Fibroblast of lung (primary cell): ENCODE data around the gene LITAFD. TPM values are rescaled to one million over a fixed set of nuclear protein-coding genes. Genes with fewer than 3 reads are reported as not detected.

Source experiments
- DNase-seq, 2 donors: peaks; one replicate each; pipeline versions ENCODE4 v3.0.0 to v3.0.0-alpha.2; 2010; ENCODE audit warnings: low read depth in 2 of 2
- H2AFZ ChIP-seq: 2 replicates; pipeline ENCODE4 v1.5.1; 2012; ENCODE audit warnings: low read length, control low read depth, inconsistent platforms
- H3K27ac ChIP-seq: 2 replicates; pipeline ENCODE4 v1.5.1; 2011; ENCODE audit warnings: low read length, control low read depth; ENCODE audit not compliant: insufficient read depth
- H3K27me3 ChIP-seq: 2 replicates; pipeline ENCODE4 v1.5.1; 2011; ENCODE audit warnings: mild to moderate bottlenecking, low read length; ENCODE audit not compliant: control insufficient read depth, insufficient read depth
- H3K36me3 ChIP-seq: 2 replicates; pipeline ENCODE4 v1.5.1; 2011; ENCODE audit warnings: low read length; ENCODE audit not compliant: control insufficient read depth, insufficient read depth
- H3K4me1 ChIP-seq: 2 replicates; pipeline ENCODE4 v1.5.1; 2011; ENCODE audit warnings: low read length; ENCODE audit not compliant: control insufficient read depth, insufficient read depth; ENCODE audit errors: extremely low read depth
- H3K4me2 ChIP-seq: 2 replicates; pipeline ENCODE4 v1.5.1; 2011; ENCODE audit warnings: low read length, control low read depth; ENCODE audit not compliant: insufficient read depth; ENCODE audit errors: extremely low read depth
- H3K4me3 ChIP-seq, 4 experiments: fragments of 200-600 bp in 1 of 4; sonication (generic) in 1 of 4; replicated peaks in 1 of 4; 2 replicates each; pipeline ENCODE4 v1.5.1; 2011 to 2016; ENCODE audit warnings: low read length in 4 of 4, low read depth in 3 of 4, mild to moderate bottlenecking in 3 of 4, control low read depth in 2 of 4, inconsistent platforms in 1 of 4, mixed read lengths in 1 of 4; ENCODE audit not compliant: insufficient read depth in 1 of 4; ENCODE audit errors: control extremely low read depth in 1 of 4
- H3K79me2 ChIP-seq: 2 replicates; pipeline ENCODE4 v1.5.1; 2012; ENCODE audit warnings: mild to moderate bottlenecking, low read length, inconsistent platforms; ENCODE audit not compliant: control insufficient read depth, insufficient read depth
- H3K9ac ChIP-seq: 2 replicates; pipeline ENCODE4 v1.5.1; 2011; ENCODE audit warnings: mild to moderate bottlenecking, low read length, control low read depth; ENCODE audit not compliant: insufficient read depth
- H3K9me3 ChIP-seq: 2 replicates; pipeline ENCODE4 v1.5.1; 2012; ENCODE audit warnings: low read depth, low read length; ENCODE audit not compliant: control insufficient read depth, insufficient read depth
- H4K20me1 ChIP-seq: 2 replicates; pipeline ENCODE4 v1.5.1; 2011; ENCODE audit warnings: low read length; ENCODE audit not compliant: control insufficient read depth, insufficient read depth; ENCODE audit errors: extremely low read depth
- EZH2 ChIP-seq: IDR thresholded peaks from 2 replicates; pipeline ENCODE4 v1.5.1; 2012; ENCODE audit warnings: low read length, control low read depth, mild to moderate bottlenecking; ENCODE audit errors: missing control alignments
- polyA plus RNA-seq, 2 donors: library from polyadenylated mRNA; depleted of rRNA in 1 of 2; stranded (reverse) in 1 of 2; unstranded in 1 of 2; fragments of >200 nt; gene quantifications; 2 replicates each; pipeline ENCODE4 v1.2.1, GENCODE V29; 2011 to 2012; ENCODE audit warnings: missing spikeins in 1 of 2
- total RNA-seq: library from RNA; depleted of rRNA; stranded (reverse); fragments of >200 nt; gene quantifications from 2 replicates; pipeline ENCODE4 v1.2.1, GENCODE V29; 2014
- TF ChIP-seq, protein P1 (sequence below), 2 donors: IDR thresholded peaks in 1 of 2; conservative IDR thresholded peaks in 1 of 2; 1 replicate in 1 of 2; 2 replicates in 1 of 2; pipeline ENCODE4 v1.5.1; 2011 to 2012; ENCODE audit warnings: low read length in 2 of 2, control low read depth in 1 of 2, inconsistent platforms in 1 of 2, low read depth in 1 of 2, mild to moderate bottlenecking in 1 of 2

The LITAFD gene
- total and polyA plus RNA-seq, 2 donors (not counting 1 experiment from before 2014, with no cell fraction given): not detected

DNA sequence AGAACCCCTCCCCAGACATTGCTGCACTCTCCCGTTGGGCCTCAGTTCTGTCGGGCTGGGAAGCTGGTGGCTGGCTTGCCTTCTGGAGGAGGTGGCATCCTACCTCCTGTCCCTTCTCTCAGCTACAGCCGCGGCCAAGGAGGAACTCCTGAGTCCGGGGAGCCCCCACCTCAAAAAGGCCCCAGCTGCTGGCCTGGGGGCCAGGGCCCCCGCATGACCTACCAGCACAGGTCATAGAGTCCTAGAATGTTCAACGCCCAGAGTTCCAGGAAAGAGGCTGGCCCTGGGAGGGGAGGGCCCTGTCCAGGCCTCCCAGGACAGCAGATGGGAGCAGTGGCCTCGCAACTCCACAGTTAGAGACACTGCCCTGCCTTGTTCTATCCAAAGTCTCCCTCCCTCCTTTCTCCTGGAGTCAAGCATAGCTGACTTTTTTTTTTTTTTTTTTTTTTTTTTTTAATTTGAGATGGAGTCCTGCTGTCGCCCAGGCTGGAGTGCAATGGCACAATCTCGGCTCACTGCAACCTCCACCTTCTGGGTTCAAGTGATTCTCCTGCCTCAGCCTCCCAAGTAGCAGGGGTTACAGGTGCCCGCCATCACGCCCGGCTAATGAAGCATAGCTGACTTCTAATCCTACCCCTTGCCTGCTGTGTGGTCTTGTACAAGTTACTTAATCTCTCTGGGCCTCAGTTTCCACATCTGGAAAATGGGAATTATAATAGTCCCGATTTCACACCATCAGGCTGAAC, 20.4 kb upstream of the LITAFD start:
- H4K20me1 ChIP-seq: no peaks in the 10 kb centered on the region
- peaks cover 25% of the 10 kb centered on the region for H3K4me1 ChIP-seq
- no peak overlapping the region for H3K9ac ChIP-seq
- H2AFZ ChIP-seq: no peak overlapping the region
- H3K9me3 ChIP-seq: no peaks in the 10 kb centered on the region
- peaks cover 10% of the 10 kb centered on the region for H3K36me3 ChIP-seq
- H3K27ac ChIP-seq: no peak overlapping the region
- no peaks in the 10 kb centered on the region for H3K27me3 ChIP-seq
- no peak overlapping the region for H3K4me2 ChIP-seq
- peaks cover 76% of the 10 kb centered on the region for H3K79me2 ChIP-seq
- no peak for TF ChIP-seq EZH2
- TF ChIP-seq, protein P1, sequence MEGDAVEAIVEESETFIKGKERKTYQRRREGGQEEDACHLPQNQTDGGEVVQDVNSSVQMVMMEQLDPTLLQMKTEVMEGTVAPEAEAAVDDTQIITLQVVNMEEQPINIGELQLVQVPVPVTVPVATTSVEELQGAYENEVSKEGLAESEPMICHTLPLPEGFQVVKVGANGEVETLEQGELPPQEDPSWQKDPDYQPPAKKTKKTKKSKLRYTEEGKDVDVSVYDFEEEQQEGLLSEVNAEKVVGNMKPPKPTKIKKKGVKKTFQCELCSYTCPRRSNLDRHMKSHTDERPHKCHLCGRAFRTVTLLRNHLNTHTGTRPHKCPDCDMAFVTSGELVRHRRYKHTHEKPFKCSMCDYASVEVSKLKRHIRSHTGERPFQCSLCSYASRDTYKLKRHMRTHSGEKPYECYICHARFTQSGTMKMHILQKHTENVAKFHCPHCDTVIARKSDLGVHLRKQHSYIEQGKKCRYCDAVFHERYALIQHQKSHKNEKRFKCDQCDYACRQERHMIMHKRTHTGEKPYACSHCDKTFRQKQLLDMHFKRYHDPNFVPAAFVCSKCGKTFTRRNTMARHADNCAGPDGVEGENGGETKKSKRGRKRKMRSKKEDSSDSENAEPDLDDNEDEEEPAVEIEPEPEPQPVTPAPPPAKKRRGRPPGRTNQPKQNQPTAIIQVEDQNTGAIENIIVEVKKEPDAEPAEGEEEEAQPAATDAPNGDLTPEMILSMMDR (conservative IDR thresholded peaks at IDR 0.05 in 1 of 2, IDR thresholded peaks at IDR 0.05 in 1 of 2; ENCODE audit: low read depth in 1 of 2, low read length in 2 of 2): no peak
- no peak overlapping the region for H3K4me3 ChIP-seq
- DNase-seq: no peak

DNA sequence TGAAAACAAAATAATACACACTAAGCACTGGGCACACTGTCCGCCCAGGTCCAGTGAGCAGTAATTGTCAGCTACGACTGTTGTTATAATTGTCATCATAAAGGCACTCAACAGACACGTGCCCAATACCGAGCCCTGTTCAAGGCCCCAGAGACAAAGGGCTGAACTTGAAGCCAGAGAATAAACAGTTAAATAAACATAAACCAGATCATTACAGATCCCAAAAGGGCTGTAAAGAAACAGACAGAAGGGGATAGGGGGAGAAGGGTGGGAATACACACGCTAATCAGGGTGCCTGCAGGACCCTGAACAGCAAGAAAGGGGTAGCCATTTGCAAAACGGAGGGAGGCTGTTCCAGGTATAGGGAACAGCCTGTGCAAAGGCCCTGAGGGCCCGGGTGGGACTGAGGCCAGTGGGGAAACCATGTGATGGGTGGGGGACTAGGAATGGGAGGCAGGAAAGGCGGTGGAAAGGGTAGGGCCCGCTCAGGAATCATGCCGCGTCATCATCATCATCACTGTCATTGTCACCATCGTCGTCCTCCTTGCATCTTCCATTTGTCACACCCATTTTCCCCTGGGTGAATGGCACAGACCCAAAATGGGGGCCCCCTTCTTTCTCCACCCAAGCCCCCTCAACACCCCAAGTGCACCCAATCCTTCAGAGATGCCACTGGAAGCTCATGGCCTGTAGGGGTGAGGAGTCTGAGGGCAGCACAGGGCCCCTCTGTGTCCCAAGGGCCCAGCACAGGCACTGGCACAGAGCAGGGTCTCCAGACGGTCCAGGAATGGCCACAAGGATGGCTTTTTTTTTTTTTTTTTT, 19.6 kb upstream of the LITAFD start:
- peaks cover 84% of the 10 kb centered on the region for H3K79me2 ChIP-seq
- no peak overlapping the region for H3K4me2 ChIP-seq
- H3K4me1 ChIP-seq: peaks cover 25% of the 10 kb centered on the region
- H3K9me3 ChIP-seq: no peaks in the 10 kb centered on the region
- H3K4me3 ChIP-seq: no peak overlapping the region
- H3K27me3 ChIP-seq: no peaks in the 10 kb centered on the region
- DNase-seq: no peak
- no peak overlapping the region for H3K27ac ChIP-seq
- H2AFZ ChIP-seq: no peak overlapping the region
- no peak for TF ChIP-seq EZH2
- TF ChIP-seq, protein P1 (conservative IDR thresholded peaks at IDR 0.05 in 1 of 2, IDR thresholded peaks at IDR 0.05 in 1 of 2; ENCODE audit: low read depth in 1 of 2, low read length in 2 of 2): no peak
- H3K36me3 ChIP-seq: peaks cover 10% of the 10 kb centered on the region
- no peak overlapping the region for H3K9ac ChIP-seq
- no peaks in the 10 kb centered on the region for H4K20me1 ChIP-seq
